Stimulated activated CD4-positive, alpha-beta T cell treated with anti-CD3 and anti-CD28 coated beads, TNF-alpha, amount 100 ng/mL, for 48 hours (primary cell): Measurements from ENCODE around the gene CDC14A.

ENCODE experiments used
- DNase-seq, 3 donors: peaks; one replicate each; pipeline ENCODE4 v3.0.0-alpha.2; 2020; ENCODE audit warnings: low read depth in 3 of 3

CDC14A gene

DNA sequence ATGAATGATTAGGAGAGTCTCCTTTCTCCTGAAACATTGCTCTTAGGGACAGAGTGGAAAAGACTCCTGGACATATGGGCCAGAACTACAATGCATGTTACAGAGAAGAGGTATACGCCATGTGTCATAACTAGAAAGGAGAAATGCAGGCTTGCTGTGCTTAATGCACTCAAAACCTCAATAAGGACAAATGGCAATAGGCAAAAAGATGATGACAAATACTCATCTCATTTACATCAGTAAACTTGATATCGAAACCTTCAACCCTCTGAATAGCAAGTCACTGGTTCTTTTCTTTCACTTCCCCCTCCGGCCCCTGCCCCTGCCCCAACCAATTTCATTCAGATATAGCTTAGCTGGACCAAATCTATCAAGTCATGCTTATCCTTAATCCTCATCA, 183.7 kb downstream of the CDC14A start:
- DNase-seq = no peak

DNA sequence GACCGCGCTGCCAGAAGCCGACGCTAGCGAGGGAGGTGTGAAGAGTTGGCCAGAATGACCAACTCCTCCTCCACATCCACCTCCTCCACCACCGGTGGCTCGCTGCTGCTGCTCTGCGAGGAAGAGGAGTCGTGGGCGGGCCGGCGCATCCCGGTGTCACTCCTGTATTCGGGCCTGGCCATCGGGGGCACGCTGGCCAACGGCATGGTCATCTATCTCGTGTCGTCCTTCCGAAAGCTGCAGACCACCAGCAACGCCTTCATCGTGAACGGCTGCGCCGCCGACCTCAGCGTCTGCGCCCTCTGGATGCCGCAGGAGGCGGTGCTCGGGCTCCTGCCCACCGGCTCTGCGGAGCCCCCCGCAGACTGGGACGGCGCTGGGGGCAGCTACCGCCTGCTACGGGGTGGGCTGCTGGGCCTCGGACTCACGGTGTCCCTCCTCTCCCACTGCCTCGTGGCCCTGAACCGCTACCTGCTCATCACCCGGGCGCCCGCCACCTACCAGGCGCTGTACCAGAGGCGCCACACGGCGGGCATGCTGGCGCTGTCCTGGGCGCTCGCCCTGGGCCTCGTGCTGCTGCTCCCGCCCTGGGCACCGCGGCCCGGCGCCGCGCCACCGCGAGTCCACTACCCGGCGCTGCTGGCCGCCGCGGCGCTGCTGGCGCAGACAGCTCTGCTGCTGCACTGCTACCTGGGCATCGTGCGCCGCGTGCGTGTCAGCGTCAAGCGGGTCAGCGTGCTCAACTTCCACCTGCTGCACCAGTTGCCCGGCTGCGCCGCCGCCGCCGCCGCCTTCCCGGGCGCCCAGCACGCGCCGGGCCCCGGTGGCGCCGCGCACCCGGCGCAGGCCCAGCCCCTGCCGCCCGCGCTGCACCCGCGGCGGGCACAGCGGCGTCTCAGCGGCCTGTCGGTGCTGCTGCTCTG, 186.9 kb downstream of the CDC14A start:
- DNase-seq = no peak

DNA sequence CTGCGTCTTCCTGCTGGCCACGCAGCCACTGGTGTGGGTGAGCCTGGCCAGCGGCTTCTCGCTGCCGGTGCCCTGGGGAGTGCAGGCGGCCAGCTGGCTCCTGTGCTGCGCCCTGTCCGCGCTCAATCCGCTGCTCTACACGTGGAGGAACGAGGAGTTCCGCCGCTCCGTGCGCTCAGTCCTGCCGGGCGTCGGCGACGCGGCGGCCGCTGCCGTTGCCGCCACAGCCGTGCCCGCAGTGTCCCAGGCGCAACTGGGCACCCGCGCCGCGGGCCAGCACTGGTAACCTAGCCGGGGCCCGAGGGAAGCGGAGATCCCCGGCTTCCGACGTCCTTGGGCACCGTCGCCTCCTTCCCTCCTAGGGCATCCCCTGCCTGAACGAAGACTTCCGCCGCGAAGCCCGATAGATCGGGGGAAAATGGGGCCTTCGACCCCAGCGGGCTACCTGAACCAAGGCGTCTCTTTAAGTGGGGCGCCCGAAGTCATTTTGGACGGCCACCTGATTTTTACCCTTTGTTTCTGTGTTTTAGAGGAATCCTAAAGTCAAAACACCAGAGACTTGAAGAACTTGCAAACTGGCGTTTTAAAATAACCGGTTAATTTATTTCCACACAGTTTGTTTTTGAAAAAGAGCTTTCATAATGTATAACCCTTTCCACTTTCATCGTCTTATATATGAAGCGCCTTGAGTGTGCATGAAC, 187.7 kb downstream of the CDC14A start:
- DNase-seq = no peak

DNA sequence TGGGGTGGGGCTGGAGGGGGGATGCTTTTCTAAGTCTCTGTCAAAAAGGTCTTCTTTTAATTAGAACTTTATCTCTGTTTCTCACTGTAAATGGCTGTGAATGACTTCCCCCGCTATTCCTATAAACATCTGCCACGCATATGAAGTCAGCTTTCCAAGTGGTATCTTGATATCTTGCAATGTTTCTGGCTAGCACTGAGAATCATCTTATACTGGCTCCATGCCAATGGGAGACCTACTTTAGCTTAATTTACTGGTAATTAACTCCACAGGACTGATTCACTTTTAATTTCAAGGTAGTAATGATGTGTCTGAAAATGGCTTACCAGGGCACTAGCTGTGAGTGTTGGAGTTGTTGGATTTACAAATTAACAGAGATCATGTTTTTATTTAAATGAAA, 190.0 kb downstream of the CDC14A start:
- DNase-seq = no peak

DNA sequence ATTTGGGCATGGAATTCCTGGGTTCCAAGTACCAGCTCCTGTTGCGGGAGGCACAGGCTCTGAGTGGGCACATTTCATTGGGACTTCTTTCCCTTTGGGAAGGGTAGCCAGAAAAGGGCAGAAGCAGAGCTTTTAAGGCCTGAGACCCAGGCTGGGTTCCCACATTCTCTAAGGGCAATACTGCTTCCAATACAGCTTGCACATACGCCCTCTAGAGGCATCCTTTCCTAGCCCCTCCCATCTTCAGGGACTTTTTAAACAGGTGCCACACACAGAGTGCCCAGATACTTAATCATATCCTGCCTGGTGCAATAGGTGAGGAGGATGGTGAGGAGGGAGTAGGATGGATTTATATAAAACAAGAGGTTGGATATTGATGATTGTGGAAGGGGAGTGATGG, 191.3 kb downstream of the CDC14A start:
- DNase-seq = peak in 1 of 3 donors; percentile 11

DNA sequence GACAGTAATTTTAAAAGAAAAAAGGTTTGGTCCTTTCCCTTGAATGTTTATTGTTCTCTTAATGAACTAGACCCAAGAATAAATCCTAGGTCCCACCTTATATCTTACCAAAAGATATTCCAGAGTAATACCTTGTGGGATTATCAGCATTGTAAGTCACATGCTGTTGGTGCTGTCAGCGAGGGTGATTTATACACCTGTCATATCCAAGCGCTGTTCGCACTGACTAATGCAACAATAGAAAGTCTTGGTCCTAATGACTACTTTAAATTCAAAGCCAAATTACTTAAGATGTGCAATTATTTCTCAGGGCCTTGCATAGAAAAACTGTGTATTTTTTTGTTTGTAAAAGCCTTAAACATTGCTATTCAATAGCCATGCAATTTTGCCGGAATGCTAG, 192.5 kb downstream of the CDC14A start:
- no peak for DNase-seq

DNA sequence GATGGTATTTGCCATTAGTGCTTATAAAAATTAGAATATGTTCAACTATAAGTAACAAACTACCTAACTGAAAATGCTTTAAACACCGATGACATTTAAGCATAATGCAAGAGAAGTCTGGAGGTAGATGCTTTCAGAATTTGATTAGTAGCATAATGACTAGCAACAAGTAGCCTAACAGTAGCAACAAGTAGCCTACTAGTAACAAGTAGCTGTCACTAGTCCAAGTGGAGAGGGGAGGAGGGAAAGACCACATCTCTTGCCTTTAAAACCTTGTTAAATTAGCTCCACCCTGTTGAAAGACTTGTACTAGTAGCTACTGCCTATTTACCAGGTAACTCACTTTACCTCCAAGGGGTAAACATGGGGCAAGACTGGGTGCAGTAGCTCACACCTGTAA, 193.5 kb downstream of the CDC14A start:
- no peak for DNase-seq

DNA sequence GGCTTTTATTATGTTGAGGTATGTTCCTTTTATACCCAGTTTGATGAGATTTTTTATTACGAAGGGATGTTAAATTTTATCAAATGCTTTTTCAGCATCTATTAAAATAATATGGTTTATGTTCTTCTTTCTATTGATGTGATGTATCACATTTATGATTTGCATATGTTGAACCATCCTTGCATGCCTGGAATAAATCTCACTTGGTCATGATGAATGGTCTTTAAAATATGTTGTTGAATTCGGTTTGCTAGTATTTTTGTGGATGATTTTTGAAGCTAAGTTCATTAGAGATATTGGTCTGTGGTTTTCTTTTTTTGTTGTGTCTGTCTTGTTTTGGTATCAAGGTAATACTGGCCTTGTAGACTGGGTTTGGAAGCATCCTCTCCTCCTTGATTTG, 199.7 kb downstream of the CDC14A start:
- no peak for DNase-seq

DNA sequence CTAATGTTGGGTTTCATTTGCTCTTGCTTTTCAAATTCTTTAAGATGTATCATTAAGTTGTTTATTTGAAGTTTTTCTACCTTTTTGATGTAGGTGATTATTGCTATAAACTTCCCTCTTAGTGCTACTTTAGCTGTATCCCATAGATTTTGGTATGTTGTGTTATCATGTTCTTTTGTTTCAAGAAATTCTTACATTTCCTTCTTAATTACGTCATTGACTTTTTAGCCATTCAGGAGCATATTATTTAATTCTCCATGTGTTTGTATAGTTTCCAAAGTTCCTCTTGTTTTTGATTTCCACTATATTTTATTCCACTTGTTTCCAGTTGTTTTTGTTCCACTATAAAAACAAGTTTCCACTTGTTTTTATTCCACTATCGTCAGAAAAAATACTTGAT, 200.6 kb downstream of the CDC14A start:
- no peak for DNase-seq

DNA sequence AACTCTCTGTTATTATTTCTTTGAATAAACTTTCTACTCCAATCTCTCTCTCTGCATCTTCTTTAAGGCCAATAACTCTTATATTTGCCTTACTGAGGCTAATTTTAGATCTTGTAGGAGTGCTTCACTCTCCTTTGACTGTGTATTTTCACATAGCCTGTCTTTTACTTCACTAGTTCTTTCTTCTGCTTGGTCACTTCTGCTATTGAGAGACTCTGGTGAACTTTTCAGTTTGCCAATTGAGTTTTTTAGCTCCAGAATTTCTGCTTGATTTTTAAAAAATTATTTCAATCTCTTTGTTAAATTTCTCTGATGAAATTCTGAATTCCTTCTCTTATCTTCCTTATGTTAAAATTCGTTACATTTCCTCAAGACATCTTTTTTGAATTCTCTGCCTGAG, 203.9 kb downstream of the CDC14A start:
- DNase-seq = no peak

DNA sequence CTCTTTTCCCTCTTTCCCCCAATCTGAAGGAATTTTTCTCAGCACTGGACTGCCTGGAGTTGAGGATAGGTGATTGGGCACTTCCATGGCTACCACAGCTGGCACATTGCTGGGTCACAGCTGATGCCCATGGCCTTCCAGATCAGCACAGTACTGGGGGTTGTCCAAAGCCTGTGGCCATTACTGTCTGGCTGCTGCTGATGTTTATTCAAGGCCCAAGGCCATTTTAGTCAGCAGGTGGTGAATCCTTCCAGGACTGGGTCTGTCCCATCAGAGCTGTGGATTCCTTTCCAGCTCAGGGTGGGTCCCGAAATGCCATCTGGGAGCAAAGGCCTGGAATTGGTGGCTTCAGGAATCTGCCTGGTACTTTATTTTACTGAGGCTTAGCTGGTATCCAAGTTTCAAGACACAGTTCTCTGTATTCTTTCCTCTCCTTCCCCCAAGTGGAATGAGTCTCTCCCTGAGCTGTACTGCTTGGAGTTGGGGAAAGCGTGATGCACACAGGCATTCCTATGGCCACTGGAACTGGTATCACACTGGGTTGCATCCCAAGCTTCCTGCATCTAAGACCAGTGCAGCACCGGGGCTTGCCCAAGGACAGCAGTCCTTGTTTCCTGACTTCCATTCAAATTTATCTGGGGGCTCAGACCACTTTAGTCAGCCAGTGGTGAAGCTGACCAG, 204.8 kb downstream of the CDC14A start:
- no peak for DNase-seq

DNA sequence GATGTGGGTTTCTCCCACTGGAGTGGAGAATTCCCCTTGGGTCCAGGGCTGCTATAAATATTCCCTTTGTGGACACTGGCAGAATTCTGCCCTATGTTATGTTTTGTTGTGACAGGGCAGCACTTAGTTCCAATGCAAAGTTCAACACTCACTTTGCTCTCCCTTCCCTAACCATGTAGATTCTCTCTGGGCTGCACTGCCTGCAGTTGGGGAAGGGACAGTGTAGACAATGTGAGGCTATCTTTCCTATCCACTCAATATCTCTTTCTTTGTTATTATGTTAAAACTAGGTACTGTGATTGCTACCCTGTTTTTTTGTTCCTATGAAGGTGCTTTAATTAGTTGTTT, 205.3 kb downstream of the CDC14A start:
- no peak for DNase-seq

DNA sequence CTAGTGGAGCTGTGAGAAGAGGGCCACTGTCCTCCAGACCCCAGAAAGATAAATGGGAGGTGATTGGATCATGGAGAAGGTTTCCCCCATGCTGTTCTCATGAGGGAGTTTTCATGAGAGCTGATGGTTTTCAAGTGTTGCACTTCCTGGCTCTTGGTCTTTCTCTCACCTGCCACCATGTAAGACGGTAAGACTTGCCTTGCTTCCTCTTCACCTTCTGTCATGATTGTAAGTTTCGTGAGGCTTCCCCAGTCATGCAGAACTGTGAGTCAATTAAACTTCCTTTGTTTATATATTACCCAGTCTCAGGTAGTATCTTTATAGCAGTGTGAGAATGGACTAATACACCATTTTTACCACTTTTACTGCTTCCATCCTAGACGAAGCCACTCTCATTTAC, 213.2 kb downstream of the CDC14A start:
- DNase-seq = no peak

DNA sequence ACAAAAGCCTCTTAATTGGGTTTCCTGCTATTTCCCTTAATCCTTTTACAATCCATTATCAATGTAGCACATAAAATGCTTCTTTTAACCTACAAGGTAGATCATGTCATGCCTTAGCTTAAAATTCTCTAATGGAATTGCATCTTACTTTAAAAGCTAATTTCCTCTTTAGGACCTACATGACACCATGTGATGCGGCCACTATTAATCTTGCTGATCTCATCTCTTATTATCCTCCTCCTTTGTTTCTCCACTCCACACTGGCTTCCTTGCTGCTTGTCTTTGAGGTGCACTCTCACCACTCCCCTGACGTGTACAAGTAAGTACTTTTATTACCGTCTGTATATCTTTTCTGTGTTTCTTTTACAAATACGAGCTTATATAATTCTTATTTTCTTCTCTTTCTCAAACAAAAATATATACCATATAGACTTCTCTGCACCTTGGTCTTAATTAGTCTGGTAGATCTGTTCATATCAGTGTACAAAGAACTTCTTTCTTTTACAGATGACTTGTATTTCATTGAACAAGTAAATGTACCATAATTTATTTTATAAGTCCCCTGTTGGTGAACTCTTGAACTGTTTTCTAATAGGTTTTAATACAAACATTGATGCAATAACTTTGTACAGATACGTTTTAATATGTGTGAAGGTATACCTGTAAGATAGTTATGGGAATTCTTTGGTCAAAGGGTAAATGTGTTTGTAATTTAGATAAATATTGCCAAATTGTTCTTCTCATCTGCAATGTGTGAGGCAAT, 213.8 kb downstream of the CDC14A start:
- no peak for DNase-seq

DNA sequence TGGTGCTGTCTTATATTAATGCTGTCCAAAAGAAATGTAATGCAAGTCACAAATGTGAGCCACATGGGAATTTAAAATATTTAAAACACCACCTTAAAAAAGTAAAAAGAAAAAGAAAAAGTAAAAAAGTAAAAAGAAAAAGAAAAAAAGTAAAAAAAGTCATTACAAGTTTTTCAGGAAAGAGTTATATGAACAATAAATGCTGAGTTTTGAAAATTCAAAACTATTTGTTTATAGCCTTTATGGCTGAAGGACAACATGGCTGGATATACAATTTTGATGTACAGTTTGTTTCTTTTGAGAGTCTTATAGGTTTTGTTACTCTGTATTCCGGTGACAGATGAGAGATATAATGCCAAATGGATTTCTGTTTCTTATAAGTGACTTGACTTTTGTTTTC, 214.8 kb downstream of the CDC14A start:
- no peak for DNase-seq
